ENCODE data around the gene DMAC2L.

Gene DMAC2L

DNA sequence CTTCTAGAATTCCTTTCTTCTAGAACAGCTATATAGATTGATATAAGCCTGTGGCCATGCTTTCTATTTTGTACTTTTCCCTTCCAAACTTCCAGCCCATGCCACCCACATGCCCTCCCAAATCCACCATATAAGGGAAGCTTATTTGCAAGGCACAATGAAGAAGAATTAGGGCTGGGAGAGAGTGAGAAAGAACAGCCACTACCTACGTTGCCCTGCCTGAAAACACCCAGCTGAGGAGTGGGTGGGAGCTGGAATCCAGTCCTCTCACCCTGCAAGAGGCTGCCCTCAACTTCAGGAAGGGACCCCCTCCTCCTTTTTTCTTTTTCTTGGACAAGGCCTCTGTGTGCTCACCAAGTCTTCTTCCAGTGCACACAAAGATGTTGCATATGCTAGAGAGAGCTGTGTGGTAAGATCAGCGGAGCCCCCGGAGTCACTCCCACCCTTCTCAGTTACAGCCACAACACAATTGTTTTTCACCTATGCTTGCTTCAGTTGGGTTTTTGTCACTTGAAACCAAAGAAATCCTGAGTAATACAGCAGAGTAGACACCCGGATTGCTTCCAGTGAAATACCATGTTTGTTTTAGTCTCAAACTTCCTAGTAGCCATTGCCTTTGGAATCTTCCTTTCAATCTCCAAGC lies 45.8 kb downstream of the DMAC2L start:
- Histone ChIP-seq H3K79me2 (ENCODE audit: insufficient read depth, low read length) (no peaks in the 10 kb centered on the region), H3K4me2 (ENCODE audit: insufficient read depth, low read length) (no peak overlapping the region), H3K27me3 (ENCODE audit: insufficient read depth, low read length, poor library complexity) (no peaks in the 10 kb centered on the region), H3K36me3 (ENCODE audit: insufficient read depth, low read length) (peaks cover 3% of the 10 kb centered on the region; the same call in 1 of the 2 replicates), H3K9ac (ENCODE audit: low read depth, low read length) (no peak overlapping the region), H3K4me1 (ENCODE audit: insufficient read depth, low read length) (peaks cover 7% of the 10 kb centered on the region), H2AFZ (ENCODE audit: low read depth, low read length) (no peak overlapping the region), H3K27ac (ENCODE audit: low read length) (no peak overlapping the region), H3K9me3 (ENCODE audit: insufficient read depth, low read length, severe bottlenecking) (no peaks in the 10 kb centered on the region), H4K20me1 (ENCODE audit: insufficient read depth, low read length) (no peaks in the 10 kb centered on the region), H3K4me3 (ENCODE audit: low read depth in 1 of 2, low read length in 2 of 2) (no peak overlapping the region)
- no peak for TF ChIP-seq EZH2 (IDR thresholded peaks at IDR 0.05; ENCODE audit: borderline replicate concordance, low read depth, low read length, severe bottlenecking)
- TF ChIP-seq, protein P1, sequence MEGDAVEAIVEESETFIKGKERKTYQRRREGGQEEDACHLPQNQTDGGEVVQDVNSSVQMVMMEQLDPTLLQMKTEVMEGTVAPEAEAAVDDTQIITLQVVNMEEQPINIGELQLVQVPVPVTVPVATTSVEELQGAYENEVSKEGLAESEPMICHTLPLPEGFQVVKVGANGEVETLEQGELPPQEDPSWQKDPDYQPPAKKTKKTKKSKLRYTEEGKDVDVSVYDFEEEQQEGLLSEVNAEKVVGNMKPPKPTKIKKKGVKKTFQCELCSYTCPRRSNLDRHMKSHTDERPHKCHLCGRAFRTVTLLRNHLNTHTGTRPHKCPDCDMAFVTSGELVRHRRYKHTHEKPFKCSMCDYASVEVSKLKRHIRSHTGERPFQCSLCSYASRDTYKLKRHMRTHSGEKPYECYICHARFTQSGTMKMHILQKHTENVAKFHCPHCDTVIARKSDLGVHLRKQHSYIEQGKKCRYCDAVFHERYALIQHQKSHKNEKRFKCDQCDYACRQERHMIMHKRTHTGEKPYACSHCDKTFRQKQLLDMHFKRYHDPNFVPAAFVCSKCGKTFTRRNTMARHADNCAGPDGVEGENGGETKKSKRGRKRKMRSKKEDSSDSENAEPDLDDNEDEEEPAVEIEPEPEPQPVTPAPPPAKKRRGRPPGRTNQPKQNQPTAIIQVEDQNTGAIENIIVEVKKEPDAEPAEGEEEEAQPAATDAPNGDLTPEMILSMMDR (IDR thresholded peaks at IDR 0.05; ENCODE audit: borderline replicate concordance, extremely low read depth, low read length, poor library complexity, severe bottlenecking): no peak
- ATAC-seq (ENCODE audit: insufficient read depth, low read depth) (no peak), DNase-seq (no peak)

DNA sequence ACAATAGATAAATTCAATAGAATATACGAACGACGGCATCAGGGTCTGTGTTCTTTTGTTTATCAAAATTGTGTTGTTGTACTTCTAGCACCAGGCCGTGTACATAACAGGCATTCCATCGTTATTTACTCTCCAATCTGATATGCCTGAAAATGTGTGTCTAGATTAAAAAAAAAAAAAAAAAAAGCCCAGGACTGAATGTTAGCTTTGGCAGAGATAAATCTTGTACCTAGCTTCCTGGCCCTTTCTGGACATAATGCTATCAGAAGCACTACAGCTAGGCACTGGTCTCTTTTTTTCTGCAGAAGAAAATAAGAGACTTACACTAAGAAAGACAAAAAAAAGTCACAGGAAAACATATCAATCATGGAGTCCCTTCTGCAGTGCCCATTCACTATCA lies 47.5 kb downstream of the DMAC2L start:
- H3K9me3 ChIP-seq (ENCODE audit: insufficient read depth, low read length, severe bottlenecking): no peaks in the 10 kb centered on the region
- H3K36me3 ChIP-seq (ENCODE audit: insufficient read depth, low read length): peaks cover 3% of the 10 kb centered on the region; the same call in 1 of the 2 replicates
- no peak for TF ChIP-seq EZH2 (IDR thresholded peaks at IDR 0.05; ENCODE audit: borderline replicate concordance, low read depth, low read length, severe bottlenecking)
- TF ChIP-seq, protein P1 (IDR thresholded peaks at IDR 0.05; ENCODE audit: borderline replicate concordance, extremely low read depth, low read length, poor library complexity, severe bottlenecking): no peak
- H3K27ac ChIP-seq (ENCODE audit: low read length): no peak overlapping the region
- ATAC-seq (ENCODE audit: insufficient read depth, low read depth) (no peak), DNase-seq (no peak)
- H3K27me3 ChIP-seq (ENCODE audit: insufficient read depth, low read length, poor library complexity): no peaks in the 10 kb centered on the region
- no peaks in the 10 kb centered on the region for H4K20me1 ChIP-seq (ENCODE audit: insufficient read depth, low read length)
- H2AFZ ChIP-seq (ENCODE audit: low read depth, low read length): no peak overlapping the region
- no peak overlapping the region for H3K9ac ChIP-seq (ENCODE audit: low read depth, low read length)
- H3K4me3 ChIP-seq (ENCODE audit: low read depth in 1 of 2, low read length in 2 of 2): no peak overlapping the region
- H3K79me2 ChIP-seq (ENCODE audit: insufficient read depth, low read length): no peaks in the 10 kb centered on the region
- H3K4me2 ChIP-seq (ENCODE audit: insufficient read depth, low read length): no peak overlapping the region
- H3K4me1 ChIP-seq (ENCODE audit: insufficient read depth, low read length): peaks cover 25% of the 10 kb centered on the region

DNA sequence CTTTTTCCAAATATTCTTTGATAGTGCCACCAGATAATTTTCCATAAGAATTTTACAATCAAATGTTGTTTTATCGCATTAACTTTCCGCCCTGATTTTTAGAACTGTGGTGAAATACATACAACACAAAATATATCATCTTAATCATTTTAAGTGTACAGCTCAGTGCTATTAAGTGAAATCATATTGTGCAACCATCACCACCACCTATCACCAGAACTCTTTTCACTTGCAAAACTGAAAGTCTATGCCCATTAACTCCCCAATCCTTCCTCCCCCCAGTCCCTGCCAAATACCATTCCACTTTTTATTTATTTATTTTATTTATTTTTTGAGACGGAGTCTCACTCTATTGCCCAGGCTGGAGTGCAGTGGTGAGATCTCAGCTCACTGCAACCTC lies 48.0 kb downstream of the DMAC2L start:
- ATAC-seq (ENCODE audit: insufficient read depth, low read depth) (no peak), DNase-seq (no peak)
- Histone ChIP-seq H3K27me3 (ENCODE audit: insufficient read depth, low read length, poor library complexity) (no peaks in the 10 kb centered on the region), H3K79me2 (ENCODE audit: insufficient read depth, low read length) (no peaks in the 10 kb centered on the region), H2AFZ (ENCODE audit: low read depth, low read length) (no peak overlapping the region), H3K36me3 (ENCODE audit: insufficient read depth, low read length) (peaks cover 3% of the 10 kb centered on the region; the same call in 1 of the 2 replicates), H4K20me1 (ENCODE audit: insufficient read depth, low read length) (no peaks in the 10 kb centered on the region), H3K4me3 (ENCODE audit: low read depth in 1 of 2, low read length in 2 of 2) (no peak overlapping the region), H3K27ac (ENCODE audit: low read length) (no peak overlapping the region), H3K4me2 (ENCODE audit: insufficient read depth, low read length) (no peak overlapping the region), H3K4me1 (ENCODE audit: insufficient read depth, low read length) (peaks cover 26% of the 10 kb centered on the region), H3K9me3 (ENCODE audit: insufficient read depth, low read length, severe bottlenecking) (no peaks in the 10 kb centered on the region), H3K9ac (ENCODE audit: low read depth, low read length) (no peak overlapping the region)
- TF ChIP-seq, protein P1 (IDR thresholded peaks at IDR 0.05; ENCODE audit: borderline replicate concordance, extremely low read depth, low read length, poor library complexity, severe bottlenecking): no peak
- TF ChIP-seq EZH2 (IDR thresholded peaks at IDR 0.05; ENCODE audit: borderline replicate concordance, low read depth, low read length, severe bottlenecking): no peak

Data from DND-41 (cell line).